MG63 (cell line): ENCODE results near the gene MAP7D1. TPM values are rescaled to one million over a fixed set of nuclear protein-coding genes. Genes with fewer than 3 reads are reported as not detected.

ENCODE experiments used
- DNase-seq: peaks from one replicate; pipeline ENCODE4 v3.0.0-alpha.2; 2020
- H3K27me3 ChIP-seq: fragments of 250-450 bp; sonication (Bioruptor Pico); 2 replicates; pipeline ENCODE4 v1.5.1; 2020; ENCODE audit warnings: mild to moderate bottlenecking, moderate library complexity
- H3K36me3 ChIP-seq: fragments of 250-450 bp; sonication (Bioruptor Pico); 2 replicates; pipeline ENCODE4 v1.5.1; 2020; ENCODE audit warnings: mild to moderate bottlenecking, moderate library complexity
- H3K4me3 ChIP-seq: fragments of 250-450 bp; sonication (Bioruptor Pico); 2 replicates; pipeline ENCODE4 v1.5.1; 2020; ENCODE audit warnings: mild to moderate bottlenecking, moderate library complexity
- H3K9me3 ChIP-seq: fragments of 250-450 bp; sonication (Bioruptor Pico); 2 replicates; pipeline ENCODE4 v1.5.1; 2020; ENCODE audit warnings: mild to moderate bottlenecking, moderate library complexity
- total RNA-seq: library from RNA; depleted of rRNA; stranded (reverse); fragments of >200 nt; shearing (Covaris generic); gene quantifications from 2 replicates; pipeline ENCODE4 v1.2.3, GENCODE V29; 2014; ENCODE audit warnings: low replicate concordance; rRNA removed

The MAP7D1 gene
- total RNA-seq = 104 and 154 TPM in 2 replicates

DNA sequence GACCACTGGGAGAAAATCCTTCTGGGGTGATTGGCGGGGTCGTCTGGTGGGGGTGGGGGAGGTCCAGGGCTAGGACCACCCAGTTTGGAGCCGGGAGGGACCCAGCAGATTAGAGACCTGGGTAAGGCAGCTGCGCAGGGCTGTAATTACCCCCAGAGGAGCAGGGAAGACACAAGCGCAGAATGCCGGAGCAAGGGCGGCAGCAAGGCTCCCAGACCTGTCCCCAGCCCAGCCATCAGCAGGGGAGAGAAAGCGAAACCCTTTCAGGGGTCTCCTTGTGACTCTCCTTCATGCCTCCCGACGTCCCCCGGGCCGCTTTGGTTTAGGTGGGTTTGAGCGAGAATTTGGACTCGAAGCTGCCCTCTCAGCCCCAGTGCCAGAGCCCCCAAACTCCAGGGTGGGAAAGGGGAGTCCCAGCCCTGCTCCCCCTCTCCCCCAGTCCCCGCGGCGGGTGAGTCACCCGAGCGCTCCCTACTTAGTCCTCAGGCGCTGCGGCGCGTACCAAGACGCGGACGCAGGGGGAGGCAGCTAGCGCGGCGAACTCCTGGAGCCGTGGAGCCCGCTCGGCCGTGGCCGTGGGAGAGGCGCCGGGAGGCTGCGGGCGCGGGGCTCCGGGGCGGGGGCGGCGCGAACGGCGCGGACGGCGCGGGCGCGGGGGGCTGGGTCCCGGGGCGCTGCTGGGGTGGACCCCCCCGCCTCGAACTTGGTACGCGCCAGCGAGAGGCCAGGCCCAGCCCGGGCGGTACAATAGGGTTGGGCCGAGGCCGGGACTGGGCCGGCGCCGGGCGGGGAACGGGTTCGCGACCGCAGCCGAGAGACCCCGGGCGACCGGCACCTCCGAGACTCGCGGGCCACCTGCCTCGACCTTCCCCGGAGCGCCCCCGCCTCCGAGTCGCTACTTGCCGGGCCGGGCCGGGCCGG lies at the start of gene MAP7D1:
TSS of gene MAP7D1 (plus strand) at position 753 of the 921 bp plus-strand sequence. CDS start 258 bp downstream, outside the sequence.
- no peaks in the 10 kb centered on the region for H3K9me3 ChIP-seq
- DNase-seq = peak; percentile 88
- peaks cover 35% of the 10 kb centered on the region for H3K36me3 ChIP-seq
- peak within 1 kb of the TSS; percentile 94 for H3K4me3 ChIP-seq
- H3K27me3 ChIP-seq = no peaks in the 10 kb centered on the region

DNA sequence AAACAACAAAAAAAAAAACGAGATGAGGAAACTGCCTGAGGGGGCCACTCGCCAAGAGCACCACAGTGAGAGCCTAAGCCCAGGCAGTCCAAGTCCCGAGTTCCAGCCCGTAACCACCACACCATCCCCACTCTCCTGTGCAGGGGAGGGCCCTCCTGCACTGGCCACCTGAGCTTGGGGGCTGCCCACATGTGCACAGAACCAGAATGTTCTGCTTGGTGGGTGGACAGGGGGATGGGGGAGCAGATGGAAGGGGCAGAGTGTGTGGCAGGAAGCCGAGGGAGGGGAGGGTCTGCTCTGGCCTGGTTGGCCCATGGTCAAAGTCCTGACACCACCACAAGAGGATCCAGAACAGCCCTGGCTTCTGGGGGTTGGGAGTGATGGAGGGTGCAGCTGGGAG lies 49.7 kb upstream of the MAP7D1 start:
- Histone ChIP-seq H3K9me3 (no peaks in the 10 kb centered on the region), H3K4me3 (no peak overlapping the region), H3K36me3 (no peaks in the 10 kb centered on the region), H3K27me3 (no peaks in the 10 kb centered on the region)
- DNase-seq = no peak

DNA sequence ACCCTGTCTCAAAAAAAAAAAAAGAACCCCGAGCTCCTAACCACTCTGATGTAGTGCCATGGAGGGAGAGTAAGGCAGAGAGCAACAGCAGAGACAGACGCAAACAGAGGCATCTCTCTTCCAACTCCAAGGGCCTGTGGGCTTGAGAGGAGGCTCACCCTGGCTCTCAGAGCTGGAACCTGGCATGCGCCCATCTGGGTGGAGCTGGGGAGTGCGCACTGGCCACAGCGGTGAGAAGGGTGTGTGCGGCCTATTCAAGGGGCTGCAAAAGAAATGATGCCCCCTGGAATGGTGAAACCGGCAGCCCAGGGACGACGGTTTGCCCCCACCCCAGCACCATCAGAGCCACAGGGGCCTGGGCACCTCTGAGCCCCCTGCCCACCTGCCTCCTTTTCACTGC lies 48.6 kb upstream of the MAP7D1 start:
- no peaks in the 10 kb centered on the region for H3K27me3 ChIP-seq
- H3K9me3 ChIP-seq = no peaks in the 10 kb centered on the region
- H3K36me3 ChIP-seq = no peaks in the 10 kb centered on the region
- DNase-seq = no peak
- H3K4me3 ChIP-seq = no peak overlapping the region

DNA sequence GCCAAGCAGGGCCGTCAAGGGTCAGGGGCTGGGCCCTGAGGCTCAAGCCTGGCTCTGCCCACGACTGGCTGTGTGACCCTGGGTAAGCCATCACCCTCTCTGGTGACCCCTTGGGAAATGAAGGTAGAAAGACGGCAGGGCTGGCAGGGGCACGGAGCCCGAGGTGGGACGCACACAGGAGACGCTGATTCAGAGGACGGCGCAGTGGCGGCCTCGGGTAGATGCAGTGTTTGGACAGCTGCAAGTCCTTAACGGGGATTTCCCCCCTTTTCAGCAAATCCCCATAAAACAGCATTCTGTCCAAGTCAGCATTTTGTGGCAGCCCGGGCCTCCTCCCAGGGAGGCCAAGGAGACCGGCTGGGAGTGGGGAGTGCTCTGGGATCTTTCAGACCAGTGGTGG lies 47.6 kb upstream of the MAP7D1 start:
- no peaks in the 10 kb centered on the region for H3K9me3 ChIP-seq
- no peak for DNase-seq
- H3K4me3 ChIP-seq = no peak overlapping the region
- no peaks in the 10 kb centered on the region for H3K36me3 ChIP-seq
- H3K27me3 ChIP-seq = no peaks in the 10 kb centered on the region

DNA sequence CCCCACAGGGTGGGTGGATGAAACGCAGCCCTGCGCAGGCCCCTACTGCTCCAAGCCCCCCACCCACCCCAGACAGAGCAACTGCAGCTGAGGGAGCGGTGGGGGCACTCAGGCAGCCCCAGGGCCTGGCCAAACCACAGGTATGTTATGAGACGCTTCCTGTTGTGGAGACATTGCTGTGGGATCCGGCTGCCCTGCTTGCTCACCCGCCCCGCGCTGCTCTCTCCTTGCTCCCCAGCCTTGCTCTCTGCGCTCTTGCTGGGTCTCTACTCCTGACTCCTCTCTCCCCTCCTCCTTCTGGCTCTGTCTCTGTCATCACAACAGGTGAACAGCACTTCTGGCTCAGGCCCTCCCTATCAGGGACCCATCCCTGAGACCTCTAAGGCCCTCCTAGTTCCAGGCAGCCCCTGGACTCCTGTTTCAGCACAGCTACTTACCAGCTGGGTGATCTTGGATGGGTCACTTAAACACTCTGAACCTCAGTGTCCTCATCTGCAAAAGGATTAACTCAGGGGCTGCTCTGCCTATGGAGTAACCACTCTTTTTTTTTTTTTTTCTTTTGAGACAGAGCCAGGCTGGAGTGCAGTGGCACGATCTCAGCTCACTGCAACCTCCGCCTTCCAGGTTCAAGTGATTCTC lies 46.8 kb upstream of the MAP7D1 start:
- H3K4me3 ChIP-seq = no peak overlapping the region
- H3K27me3 ChIP-seq = no peaks in the 10 kb centered on the region
- H3K9me3 ChIP-seq = no peaks in the 10 kb centered on the region
- peak; percentile 75 for DNase-seq
- no peaks in the 10 kb centered on the region for H3K36me3 ChIP-seq

DNA sequence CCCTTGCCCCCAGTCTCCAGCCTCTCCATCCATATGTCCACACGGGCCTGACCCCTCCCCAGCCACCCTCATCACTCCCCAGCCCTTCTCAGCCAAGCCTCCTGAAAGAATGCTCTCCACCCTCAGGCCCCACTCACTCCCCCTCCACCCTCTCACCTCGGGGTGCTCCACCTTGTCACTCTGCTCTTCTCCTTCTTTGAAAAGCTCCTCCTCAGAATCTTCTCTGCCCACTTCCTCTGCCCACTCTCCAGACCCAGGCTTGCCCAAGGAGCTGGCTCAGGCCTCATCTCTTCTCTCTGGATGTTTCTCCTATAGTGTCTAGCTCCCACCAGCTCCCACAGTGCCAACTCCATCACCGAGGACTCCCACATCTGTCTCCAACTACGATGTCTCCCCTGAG lies 44.8 kb upstream of the MAP7D1 start:
- no peaks in the 10 kb centered on the region for H3K36me3 ChIP-seq
- DNase-seq = no peak
- H3K4me3 ChIP-seq = no peak overlapping the region
- no peaks in the 10 kb centered on the region for H3K9me3 ChIP-seq
- no peaks in the 10 kb centered on the region for H3K27me3 ChIP-seq

DNA sequence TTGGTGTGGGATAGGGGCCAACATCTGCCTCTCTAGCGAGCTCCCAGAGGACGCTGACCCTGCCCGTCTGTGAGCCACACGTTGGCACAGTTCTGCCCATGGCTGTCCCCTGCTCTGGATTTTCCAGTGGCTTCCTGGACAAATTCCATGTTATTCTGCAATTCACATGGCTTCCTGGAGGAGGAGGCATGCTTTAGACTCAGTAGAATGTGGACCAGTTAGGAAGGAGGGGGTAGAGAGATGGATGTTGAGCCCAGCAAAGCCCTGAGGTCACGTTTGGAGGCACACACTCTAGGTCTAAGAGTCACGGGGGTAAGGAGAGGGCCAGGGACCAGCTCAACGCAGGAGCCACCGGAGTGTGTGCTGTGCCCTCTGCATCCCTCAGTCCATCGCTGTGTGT lies 43.1 kb upstream of the MAP7D1 start:
- no peaks in the 10 kb centered on the region for H3K27me3 ChIP-seq
- no peak overlapping the region for H3K4me3 ChIP-seq
- no peaks in the 10 kb centered on the region for H3K9me3 ChIP-seq
- no peak for DNase-seq
- H3K36me3 ChIP-seq = no peaks in the 10 kb centered on the region

DNA sequence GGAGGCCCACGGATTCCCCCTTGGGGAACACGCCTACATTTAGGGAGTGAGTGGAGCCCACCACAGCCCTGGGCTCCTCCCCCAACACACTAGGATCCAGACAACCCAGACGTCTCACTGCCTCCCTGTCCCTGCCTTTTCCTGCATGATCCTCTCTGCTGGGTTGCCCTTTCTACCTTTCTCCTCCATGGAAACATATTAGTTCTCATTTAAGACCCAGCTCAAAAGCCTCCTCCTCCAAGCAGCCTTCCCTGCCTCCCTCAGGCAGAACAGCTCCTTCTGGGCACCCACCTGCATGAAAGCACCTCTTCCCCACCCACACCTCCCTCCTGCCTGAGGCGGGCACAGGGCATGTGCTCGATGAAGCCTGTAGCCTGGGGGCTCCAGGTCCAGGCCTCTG lies 41.6 kb upstream of the MAP7D1 start:
- DNase-seq = no peak
- H3K27me3 ChIP-seq = no peaks in the 10 kb centered on the region
- H3K4me3 ChIP-seq = no peak overlapping the region
- no peaks in the 10 kb centered on the region for H3K9me3 ChIP-seq
- no peaks in the 10 kb centered on the region for H3K36me3 ChIP-seq

DNA sequence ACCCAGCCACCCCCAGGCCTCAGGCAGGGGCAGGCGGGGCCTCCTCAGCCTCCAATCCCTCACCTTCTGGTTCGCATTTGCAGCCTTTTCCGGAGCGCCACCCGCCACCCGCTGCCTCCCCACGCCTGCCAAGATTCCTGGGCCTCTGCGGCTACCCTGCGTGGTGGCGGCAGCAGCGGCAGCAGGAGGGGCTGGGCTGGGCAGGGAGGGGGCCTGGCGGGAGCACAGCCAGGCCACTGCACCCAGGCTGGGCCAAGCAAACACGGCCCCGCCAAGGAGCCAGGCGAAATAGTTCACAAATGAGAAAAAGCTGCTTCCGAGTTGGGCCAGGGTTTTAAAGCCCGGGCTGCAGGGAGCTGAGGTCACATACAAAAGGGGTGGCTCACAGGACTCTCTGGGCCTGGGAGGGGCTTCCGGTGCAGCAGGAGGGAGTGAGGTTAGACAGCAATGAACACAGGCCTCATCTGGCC lies 40.7 kb upstream of the MAP7D1 start:
- Histone ChIP-seq H3K27me3 (no peaks in the 10 kb centered on the region), H3K4me3 (no peak overlapping the region), H3K36me3 (no peaks in the 10 kb centered on the region), H3K9me3 (no peaks in the 10 kb centered on the region)
- peak; percentile 95 for DNase-seq

DNA sequence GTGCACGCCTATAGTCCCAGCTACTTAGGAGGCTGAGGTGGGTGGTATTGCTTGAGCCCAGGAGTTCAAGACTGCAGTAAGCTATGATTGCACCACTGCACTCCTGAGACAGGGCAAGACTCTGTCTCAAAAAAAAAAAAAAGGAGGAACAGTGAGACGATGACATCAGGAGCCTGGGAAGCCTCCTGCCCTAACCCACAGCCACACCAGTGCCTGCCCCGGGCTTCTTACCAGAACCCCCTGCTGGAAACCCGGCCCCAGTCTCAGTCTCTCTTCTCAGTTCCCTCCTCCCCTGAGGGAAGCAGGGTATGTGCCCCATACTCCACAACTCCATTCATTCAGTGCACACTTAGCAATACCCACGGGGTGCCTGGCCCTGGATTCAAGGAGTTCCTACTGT lies 40.0 kb upstream of the MAP7D1 start:
- Histone ChIP-seq H3K27me3 (no peaks in the 10 kb centered on the region), H3K4me3 (no peak overlapping the region), H3K36me3 (no peaks in the 10 kb centered on the region), H3K9me3 (no peaks in the 10 kb centered on the region)
- DNase-seq = peak; percentile 47

DNA sequence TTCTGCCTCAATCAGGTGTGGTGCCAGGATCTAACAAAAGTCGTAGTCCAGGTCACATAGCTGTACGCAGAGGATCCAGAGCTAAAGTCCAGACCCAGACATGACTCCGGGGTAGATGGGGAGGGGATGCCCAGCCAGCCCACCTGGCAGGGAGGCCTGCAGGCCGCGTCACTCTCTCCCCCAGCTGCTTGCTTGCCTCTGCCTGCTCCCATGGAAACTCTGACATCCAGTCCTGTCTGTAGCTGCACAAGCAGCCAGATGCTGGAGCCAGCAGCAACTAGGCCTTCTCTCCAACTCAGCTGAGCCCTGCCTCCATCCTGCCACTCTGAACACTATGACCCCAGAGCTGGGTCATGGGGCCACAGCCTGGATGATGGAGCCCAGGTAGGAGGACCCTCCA lies 39.1 kb upstream of the MAP7D1 start:
- H3K36me3 ChIP-seq = no peaks in the 10 kb centered on the region

DNA sequence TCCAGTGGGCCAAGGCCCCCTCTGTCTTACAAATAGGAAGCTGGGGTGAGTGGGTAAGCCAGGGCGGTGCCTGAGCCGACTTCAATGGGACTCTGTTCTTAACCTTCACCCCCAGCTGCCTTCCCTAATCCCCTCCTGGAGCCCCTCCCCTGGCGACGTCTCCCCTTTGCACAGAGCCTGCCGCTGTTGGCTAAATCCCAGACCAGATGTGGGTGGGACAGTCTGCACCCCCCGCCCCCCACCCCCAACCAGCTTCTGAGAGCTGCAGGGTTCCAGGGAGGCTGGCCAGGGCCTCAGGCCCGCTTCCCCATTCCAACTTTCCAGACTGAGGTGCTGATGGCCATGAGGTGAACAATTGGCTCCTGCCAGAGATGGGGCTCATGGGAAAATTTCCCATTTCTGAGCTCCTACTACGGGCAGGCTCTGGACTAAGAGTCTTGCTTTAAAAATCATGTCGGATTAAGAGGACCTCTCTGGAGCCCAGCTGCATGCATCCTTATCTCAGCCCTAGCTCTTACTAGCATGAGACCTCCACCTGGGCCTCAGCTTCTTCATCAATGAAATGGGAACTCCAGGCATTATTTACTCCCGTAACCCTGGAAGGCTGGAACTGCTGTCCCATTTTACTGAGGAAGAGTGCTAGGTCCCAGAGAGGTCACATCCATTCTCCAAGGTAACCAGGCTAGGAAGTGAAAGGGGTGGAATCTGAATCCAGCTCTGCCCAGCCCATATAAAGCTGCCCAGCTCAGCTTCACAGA lies 37.3 kb upstream of the MAP7D1 start:
- no peaks in the 10 kb centered on the region for H3K36me3 ChIP-seq
- DNase-seq = no peak
- H3K4me3 ChIP-seq = no peak overlapping the region

More for the DNA sequence above, 39.1 kb upstream of the MAP7D1 start:
- no peaks in the 10 kb centered on the region for H3K27me3 ChIP-seq
- no peak for DNase-seq
- no peak overlapping the region for H3K4me3 ChIP-seq
- no peaks in the 10 kb centered on the region for H3K9me3 ChIP-seq

DNA sequence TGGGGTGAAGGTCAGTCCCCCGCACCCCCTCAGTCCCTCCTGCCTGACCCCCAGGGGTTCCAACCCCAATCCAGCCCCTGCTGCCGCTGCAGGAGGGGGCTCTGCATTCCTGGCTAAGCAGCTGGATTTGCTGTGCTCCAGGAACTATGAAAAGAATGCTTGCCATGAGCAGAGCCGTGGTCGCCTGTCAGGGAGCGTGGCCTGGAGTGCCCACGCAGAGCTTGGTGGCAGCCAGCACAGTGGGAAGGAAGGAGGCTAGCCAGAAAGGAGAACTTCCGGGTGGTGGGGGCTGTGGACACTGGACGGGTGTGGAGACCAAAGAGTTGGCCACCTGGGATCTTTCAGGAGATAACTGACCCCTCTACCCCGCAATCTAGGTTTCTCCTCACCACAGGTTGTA lies 36.5 kb upstream of the MAP7D1 start:
- Histone ChIP-seq H3K36me3 (no peaks in the 10 kb centered on the region), H3K9me3 (no peaks in the 10 kb centered on the region), H3K4me3 (no peak overlapping the region), H3K27me3 (no peaks in the 10 kb centered on the region)
- peak; percentile 33 for DNase-seq

More for the DNA sequence above, 37.3 kb upstream of the MAP7D1 start:
- no peaks in the 10 kb centered on the region for H3K27me3 ChIP-seq
- no peaks in the 10 kb centered on the region for H3K9me3 ChIP-seq

DNA sequence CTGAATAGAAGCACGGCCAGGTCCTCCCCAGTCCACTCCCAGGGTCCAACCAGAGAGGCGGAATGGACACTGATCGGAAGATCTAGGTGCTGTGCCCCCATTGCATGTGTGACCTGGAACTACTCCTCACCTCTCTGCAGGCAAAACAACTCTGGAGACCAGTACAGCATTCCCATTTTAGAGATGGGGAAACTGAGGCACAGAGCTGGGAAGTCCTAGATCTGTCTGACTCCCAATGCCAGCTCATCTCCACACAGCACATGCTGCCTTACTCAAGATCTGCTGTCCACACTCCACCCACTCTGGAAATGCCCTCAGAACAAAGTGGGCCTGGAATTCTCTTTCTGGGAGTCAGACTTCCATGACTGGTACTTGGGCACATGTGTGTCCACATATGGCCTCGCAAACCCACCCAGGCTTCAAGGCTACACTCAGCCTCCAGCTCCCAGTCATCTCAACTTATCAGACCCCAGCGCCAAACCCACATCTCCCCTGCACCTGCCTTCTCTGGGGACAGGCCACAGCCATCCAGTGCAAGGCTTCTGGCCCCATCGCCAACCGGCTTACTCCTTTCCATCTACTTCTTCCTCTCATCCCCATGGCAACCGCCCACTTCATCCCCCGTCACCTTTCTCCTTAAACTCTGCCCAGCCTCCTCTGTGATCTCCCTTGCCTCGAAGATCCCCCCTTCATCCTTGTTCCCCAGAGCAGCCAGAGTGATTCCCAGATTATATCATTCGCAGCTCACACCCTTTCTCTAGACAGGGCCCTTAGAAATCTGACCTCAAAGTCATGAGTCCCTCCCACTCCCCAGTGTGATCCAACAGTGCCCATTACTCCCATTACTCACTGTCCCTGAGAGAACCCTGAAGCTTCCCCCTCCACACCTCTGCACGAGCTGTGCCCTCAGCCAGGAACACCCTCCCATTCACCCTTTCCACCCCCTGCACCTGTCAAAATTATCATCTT lies 33.6 kb upstream of the MAP7D1 start:
- no peak overlapping the region for H3K4me3 ChIP-seq
- no peaks in the 10 kb centered on the region for H3K9me3 ChIP-seq
- DNase-seq = no peak

DNA sequence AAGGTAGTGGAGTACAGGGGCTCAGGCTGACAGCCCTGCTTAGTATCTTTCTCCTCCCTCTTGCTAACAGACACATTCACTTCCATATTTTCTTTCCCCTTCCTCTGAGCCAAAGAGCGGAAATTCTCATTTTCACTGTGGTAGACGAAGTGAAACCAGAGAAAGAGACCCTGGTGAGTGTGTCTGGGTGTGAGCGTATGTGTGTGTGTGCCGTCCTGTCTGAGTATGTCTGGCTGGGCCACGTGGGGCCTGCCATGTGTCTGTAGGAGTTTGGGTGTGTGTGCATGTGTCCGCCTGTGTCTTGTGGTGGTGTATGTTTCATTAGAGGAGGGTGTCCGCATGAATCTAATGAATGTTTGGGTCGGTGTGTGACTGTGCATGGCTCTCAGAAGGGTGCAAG lies 32.6 kb upstream of the MAP7D1 start:
- H3K36me3 ChIP-seq = no peaks in the 10 kb centered on the region
- no peaks in the 10 kb centered on the region for H3K9me3 ChIP-seq
- DNase-seq = no peak
- H3K27me3 ChIP-seq = no peaks in the 10 kb centered on the region
- no peak overlapping the region for H3K4me3 ChIP-seq

More for the DNA sequence above, 33.6 kb upstream of the MAP7D1 start:
- no peaks in the 10 kb centered on the region for H3K36me3 ChIP-seq
- H3K27me3 ChIP-seq = no peaks in the 10 kb centered on the region
